Activated naive CD4-positive, alpha-beta T cell treated with anti-CD3 and anti-CD28 coated beads for 36 hours (primary cell): ENCODE results near the gene CAPN14. TPM values are rescaled to one million over a fixed set of nuclear protein-coding genes. Genes with fewer than 3 reads are reported as not detected.

ENCODE experiments used
- CTCF ChIA-PET: fragments of 350-600 bp; sonication (Branson Sonifier 250); formaldehyde crosslinking; loops from one replicate; lab custom pipeline; 2021; ENCODE audit warnings: antibody characterized with exemption; lab: Charles Lee
- DNase-seq: peaks from one replicate; pipeline ENCODE4 v3.0.0-alpha.2; 2020
- H3K27ac Mint-ChIP-seq: one replicate; pipeline ENCODE4 v1.8.0; 2021; ENCODE audit warnings: mild to moderate bottlenecking, mixed read lengths
- H3K27me3 Mint-ChIP-seq: one replicate; pipeline ENCODE4 v1.8.0; 2021; ENCODE audit warnings: low read depth, mixed read lengths
- H3K36me3 Mint-ChIP-seq: one replicate; pipeline ENCODE4 v1.8.0; 2021; ENCODE audit warnings: low read depth, mixed read lengths
- H3K4me1 Mint-ChIP-seq: one replicate; pipeline ENCODE4 v1.8.0; 2021; ENCODE audit warnings: low read depth, mixed read lengths
- H3K4me3 Mint-ChIP-seq: one replicate; pipeline ENCODE4 v1.8.0; 2021; ENCODE audit warnings: mild to moderate bottlenecking, moderate library complexity, mixed read lengths
- H3K9me3 Mint-ChIP-seq: one replicate; pipeline ENCODE4 v1.8.0; 2021; ENCODE audit warnings: mixed read lengths
- intact Hi-C: fragments of 100-400 bp; cut with micrococcal nuclease; formaldehyde crosslinking; loops from one replicate; pipeline ENCODE4 v1.15.1; 2023
- total RNA-seq, 2 experiments: library from RNA; stranded (reverse); gene quantifications; one replicate each; pipeline ENCODE4 v1.2.3, GENCODE V29; 2021

Gene CAPN14
- total RNA-seq, 2 experiments from 2014 or later, result 1.1 TPM

DNA sequence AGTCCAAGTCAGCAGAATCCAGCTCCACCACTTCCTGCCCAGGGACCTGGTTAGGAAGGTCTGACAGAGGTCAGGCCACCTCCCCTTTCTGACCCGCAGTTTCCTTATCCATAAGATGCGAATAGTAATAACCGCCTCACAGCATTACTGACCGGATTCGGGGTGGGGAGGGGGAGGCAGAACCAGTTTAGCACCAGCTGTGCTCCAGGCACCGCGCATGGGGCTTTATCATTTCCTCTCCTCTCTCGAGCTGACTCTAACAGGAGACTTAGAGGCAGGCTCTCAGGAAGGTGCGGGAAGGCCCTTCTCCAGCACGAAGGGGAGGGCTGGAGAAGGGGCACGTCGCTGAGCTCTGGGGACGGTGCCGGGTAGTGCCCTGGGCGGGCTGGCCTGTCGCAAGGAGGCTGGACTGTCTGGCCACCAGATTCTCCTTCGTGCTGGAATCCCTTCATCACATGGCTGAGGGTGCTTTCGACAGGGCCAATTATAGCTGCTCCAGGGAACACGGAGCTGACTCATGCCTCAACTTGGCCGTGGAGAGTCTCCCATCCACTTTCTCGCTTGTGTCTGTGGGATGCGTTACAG is 22.4 kb upstream of the CAPN14 start:
- CTCF ChIA-PET, result no interaction called here
- Mint-ChIP-seq H3K4me3 (no peak overlapping the region), H3K27me3 (no peaks in the 10 kb centered on the region), H3K36me3 (peaks cover under 1% of the 10 kb centered on the region), H3K9me3 (no peaks in the 10 kb centered on the region), H3K4me1 (peaks cover 7% of the 10 kb centered on the region), H3K27ac (no peak overlapping the region)
- intact Hi-C loops, result no loop called here
- DNase-seq, result no peak

- CTCF ChIA-PET, result interaction anchor here (1.2 kb wide), 1 partner anchor 94 kb away, joined by 5 read pairs; no protein-coding TSS in a partner anchor
- intact Hi-C loops, result no loop called here
- H3K4me1 Mint-ChIP-seq, result peaks cover 8% of the 10 kb centered on the region
These were observed 21.7 kb upstream of the CAPN14 start for GRCh38 chr2:31238906-31239592.

GRCh38 chr2:31238126-31238905 is 21.0 kb upstream of the CAPN14 start:
- Mint-ChIP-seq H3K27ac (no peak overlapping the region), H3K9me3 (no peaks in the 10 kb centered on the region), H3K4me3 (no peak overlapping the region), H3K27me3 (no peaks in the 10 kb centered on the region), H3K36me3 (no peaks in the 10 kb centered on the region), H3K4me1 (peaks cover 10% of the 10 kb centered on the region)
- intact Hi-C loops, result no loop called here
- CTCF ChIA-PET, result interaction anchor here (1.2 kb wide), 1 partner anchor 95 kb away, joined by 5 read pairs; no protein-coding TSS in a partner anchor
- DNase-seq, result no peak

More at GRCh38 chr2:31238906-31239592, 21.7 kb upstream of the CAPN14 start:
- Mint-ChIP-seq H3K27ac (no peak overlapping the region), H3K9me3 (no peaks in the 10 kb centered on the region), H3K36me3 (no peaks in the 10 kb centered on the region), H3K4me3 (no peak overlapping the region), H3K27me3 (no peaks in the 10 kb centered on the region)
- DNase-seq, result no peak

DNA sequence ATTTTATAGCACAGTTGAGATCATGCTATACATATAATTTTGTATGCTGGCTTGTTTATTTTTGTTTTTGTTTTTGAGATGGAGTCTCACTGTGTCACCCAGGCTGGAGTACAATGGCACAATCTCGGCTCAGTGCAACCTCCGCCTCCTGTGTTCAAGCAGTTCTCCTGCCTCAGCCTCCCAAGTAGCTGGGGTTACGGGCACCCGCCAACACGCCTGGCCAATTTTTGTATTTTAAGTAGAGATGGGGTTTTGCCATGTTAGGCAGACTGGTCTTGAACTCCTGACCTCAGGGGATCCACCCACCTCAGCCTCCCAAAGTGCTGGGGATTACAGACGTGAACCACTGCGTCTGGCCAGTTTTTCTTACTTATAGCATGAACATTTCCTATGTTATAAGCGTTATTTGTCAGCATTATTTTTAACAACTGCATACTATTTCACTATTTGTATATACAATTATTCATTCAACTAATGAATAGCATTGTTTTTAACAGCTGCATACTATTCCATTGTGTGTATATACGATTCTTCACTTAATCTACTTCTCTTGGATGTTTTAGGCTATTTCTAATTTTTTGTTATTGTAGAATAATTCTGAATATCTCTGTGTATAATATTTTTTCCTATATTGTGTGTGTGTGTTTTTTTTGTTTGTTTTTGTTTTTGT is 20.2 kb upstream of the CAPN14 start:
- H3K36me3 Mint-ChIP-seq, result no peaks in the 10 kb centered on the region
- H3K9me3 Mint-ChIP-seq, result no peaks in the 10 kb centered on the region
- H3K27ac Mint-ChIP-seq, result no peak overlapping the region
- no peak overlapping the region for H3K4me3 Mint-ChIP-seq
- CTCF ChIA-PET, result interaction anchor here (0.8 kb wide), 1 partner anchor 96 kb away, joined by 3 read pairs; no protein-coding TSS in a partner anchor
- no peaks in the 10 kb centered on the region for H3K27me3 Mint-ChIP-seq
- no peak for DNase-seq
- intact Hi-C loops, result no loop called here
- peaks cover 14% of the 10 kb centered on the region for H3K4me1 Mint-ChIP-seq

GRCh38 chr2:31236433-31237205 is 19.3 kb upstream of the CAPN14 start:
- no peak for DNase-seq
- Mint-ChIP-seq H3K27ac (no peak overlapping the region), H3K36me3 (no peaks in the 10 kb centered on the region), H3K27me3 (no peaks in the 10 kb centered on the region), H3K9me3 (no peaks in the 10 kb centered on the region), H3K4me1 (peaks cover 14% of the 10 kb centered on the region), H3K4me3 (no peak overlapping the region)
- intact Hi-C loops, result no loop called here
- CTCF ChIA-PET, result interaction anchor here (0.8 kb wide), 1 partner anchor 97 kb away, joined by 3 read pairs; no protein-coding TSS in a partner anchor

GRCh38 chr2:31235504-31235902 is 18.2 kb upstream of the CAPN14 start:
- Mint-ChIP-seq H3K36me3 (no peaks in the 10 kb centered on the region), H3K27ac (no peak overlapping the region), H3K9me3 (no peaks in the 10 kb centered on the region), H3K4me3 (no peak overlapping the region), H3K27me3 (no peaks in the 10 kb centered on the region), H3K4me1 (peaks cover 14% of the 10 kb centered on the region)
- CTCF ChIA-PET, result interaction anchor here (0.6 kb wide), 1 partner anchor 861 kb away, joined by 5 read pairs; no protein-coding TSS in a partner anchor
- DNase-seq, result no peak
- intact Hi-C loops, result loop anchor here (2.0 kb wide), 1 partner anchor 97 kb away; no protein-coding TSS in a partner anchor

GRCh38 chr2:31234683-31235503 is 17.6 kb upstream of the CAPN14 start:
- Mint-ChIP-seq H3K9me3 (no peaks in the 10 kb centered on the region), H3K4me3 (peak overlapping the region; percentile 57), H3K36me3 (no peaks in the 10 kb centered on the region), H3K27me3 (no peaks in the 10 kb centered on the region), H3K4me1 (peaks cover 14% of the 10 kb centered on the region), H3K27ac (no peak overlapping the region)
- intact Hi-C loops, result loop anchor here (2.0 to 5.0 kb wide), 2 partner anchors 98 to 1088 kb away; partner anchors contain the start of gene YPEL5
- DNase-seq, result no peak
- CTCF ChIA-PET, result interaction anchor here (0.6 kb wide), 1 partner anchor 860 kb away, joined by 5 read pairs; no protein-coding TSS in a partner anchor

GRCh38 chr2:31233741-31234682 is 16.7 kb upstream of the CAPN14 start, which contains the start of gene EHD3:
Gene EHD3, plus strand, starts transcription at chr2:31234152. Its CDS starts 470 bp downstream, at chr2:31234622.
- Mint-ChIP-seq H3K9me3 (no peaks in the 10 kb centered on the region), H3K36me3 (no peaks in the 10 kb centered on the region), H3K27me3 (no peaks in the 10 kb centered on the region), H3K4me1 (peaks cover 14% of the 10 kb centered on the region), H3K27ac (no peak within 1 kb of the TSS), H3K4me3 (peak within 1 kb of the TSS; percentile 64)
- CTCF ChIA-PET, result interaction anchor here (0.9 kb wide), 1 partner anchor 99 kb away, joined by 4 read pairs; no protein-coding TSS in a partner anchor
- intact Hi-C loops, result loop anchor here (2.0 to 5.0 kb wide), 3 partner anchors 91 to 1087 kb away; partner anchors contain the start of gene YPEL5
- DNase-seq, result peak; percentile 89

DNA sequence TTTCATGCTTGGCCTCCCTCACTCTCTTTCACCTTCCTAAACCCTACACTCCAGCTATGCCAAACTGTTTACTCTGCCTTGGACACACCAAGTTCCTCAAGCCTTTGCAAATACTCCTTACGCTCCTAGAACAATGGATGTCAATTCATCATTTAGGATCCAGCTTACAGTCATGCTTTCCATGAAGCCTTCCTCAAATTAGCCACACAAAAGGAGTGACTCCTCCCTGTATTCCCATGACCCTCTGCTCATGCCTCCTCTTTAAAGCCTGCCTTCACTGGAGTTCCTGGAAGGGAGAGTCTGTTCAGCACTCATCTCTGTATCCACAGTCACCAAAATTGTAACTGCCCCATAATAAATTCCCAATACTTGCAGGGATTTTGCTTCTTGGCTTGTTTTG is 15.9 kb upstream of the CAPN14 start:
- H3K36me3 Mint-ChIP-seq, result no peaks in the 10 kb centered on the region
- no peak overlapping the region for H3K27ac Mint-ChIP-seq
- peaks cover 14% of the 10 kb centered on the region for H3K4me1 Mint-ChIP-seq
- peak overlapping the region; percentile 64 for H3K4me3 Mint-ChIP-seq
- H3K27me3 Mint-ChIP-seq, result peaks cover under 1% of the 10 kb centered on the region
- CTCF ChIA-PET, result interaction anchor here (0.9 kb wide), 1 partner anchor 100 kb away, joined by 4 read pairs; no protein-coding TSS in a partner anchor
- intact Hi-C loops, result loop anchor here (2.0 to 5.0 kb wide), 2 partner anchors 92 to 1086 kb away; partner anchors contain the start of gene YPEL5
- no peaks in the 10 kb centered on the region for H3K9me3 Mint-ChIP-seq
- DNase-seq, result no peak

DNA sequence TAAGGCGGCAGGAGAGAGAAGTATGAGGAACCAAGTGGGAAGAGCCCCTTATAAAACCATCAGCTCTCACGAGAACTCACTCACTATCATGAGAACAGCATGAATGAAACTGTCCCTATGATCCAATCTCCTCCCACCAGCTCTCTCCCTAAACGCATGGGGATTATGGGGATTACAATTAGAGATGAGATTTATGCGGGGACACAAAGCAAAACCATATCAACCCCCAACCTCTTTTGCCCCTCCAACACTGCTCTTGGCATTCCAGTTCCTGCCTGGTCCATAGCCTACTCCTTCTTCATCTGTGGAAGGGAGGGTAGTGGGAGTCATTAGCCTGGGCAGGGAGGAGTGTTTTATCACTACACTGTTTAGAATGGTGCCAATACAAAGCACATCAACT is 15.3 kb upstream of the CAPN14 start:
- Mint-ChIP-seq H3K4me1 (peaks cover 14% of the 10 kb centered on the region), H3K4me3 (no peak overlapping the region), H3K36me3 (no peaks in the 10 kb centered on the region), H3K27ac (no peak overlapping the region), H3K27me3 (peaks cover 2% of the 10 kb centered on the region), H3K9me3 (no peaks in the 10 kb centered on the region)
- DNase-seq, result no peak
- CTCF ChIA-PET, result no interaction called here
- intact Hi-C loops, result loop anchor here (2.0 to 5.0 kb wide), 2 partner anchors 92 to 1085 kb away; partner anchors contain the start of gene YPEL5
